Non-pigmented ciliary epithelial cell (primary cell): ENCODE results near the gene CSTF1.
A peak's percentile ranks its signal among the peaks of the same experiment; 100 is the strongest.

ENCODE experiments used
- DNase-seq: peaks from one replicate; pipeline ENCODE4 v3.0.0-alpha.2; 2010; ENCODE audit warnings: low read depth

CSTF1 gene

DNA sequence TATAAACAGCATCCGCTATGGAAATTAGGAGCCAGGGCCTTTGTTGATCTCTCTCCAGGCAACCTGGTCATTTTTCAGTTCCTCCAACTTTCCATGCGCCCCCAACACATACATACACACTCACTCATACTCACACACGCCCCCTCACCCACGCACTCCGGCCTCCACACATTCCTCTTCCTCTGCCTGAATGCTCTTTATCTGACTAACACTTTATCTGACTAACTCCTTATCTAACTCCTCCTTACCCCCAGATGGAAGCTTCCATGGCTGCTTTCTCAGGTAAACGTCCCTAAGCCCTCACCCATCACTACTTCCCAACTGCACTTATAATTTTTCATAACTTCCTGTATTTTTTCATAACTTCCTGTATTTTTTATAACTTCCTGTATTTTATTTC, 37.1 kb downstream of the CSTF1 start:
- DNase-seq = no peak

DNA sequence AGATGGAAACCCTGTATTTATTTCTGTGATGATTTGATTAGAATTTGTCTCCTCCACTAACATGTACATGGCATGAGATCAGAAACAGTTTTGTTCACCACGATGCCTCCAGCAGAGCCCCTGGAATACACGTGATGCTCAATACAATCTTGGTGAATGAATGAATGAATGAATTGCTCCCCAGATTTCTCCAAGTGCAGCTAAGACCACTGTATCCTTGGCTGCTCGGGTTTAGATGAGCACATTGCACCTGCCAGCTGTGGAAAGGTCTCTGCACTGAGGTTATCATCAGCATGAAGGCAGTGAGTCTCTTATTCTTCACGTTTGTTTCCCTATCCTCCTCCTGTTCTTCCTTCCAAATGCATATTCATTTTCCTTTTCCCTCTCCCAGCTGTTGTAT, 37.5 kb downstream of the CSTF1 start:
- DNase-seq = no peak

DNA sequence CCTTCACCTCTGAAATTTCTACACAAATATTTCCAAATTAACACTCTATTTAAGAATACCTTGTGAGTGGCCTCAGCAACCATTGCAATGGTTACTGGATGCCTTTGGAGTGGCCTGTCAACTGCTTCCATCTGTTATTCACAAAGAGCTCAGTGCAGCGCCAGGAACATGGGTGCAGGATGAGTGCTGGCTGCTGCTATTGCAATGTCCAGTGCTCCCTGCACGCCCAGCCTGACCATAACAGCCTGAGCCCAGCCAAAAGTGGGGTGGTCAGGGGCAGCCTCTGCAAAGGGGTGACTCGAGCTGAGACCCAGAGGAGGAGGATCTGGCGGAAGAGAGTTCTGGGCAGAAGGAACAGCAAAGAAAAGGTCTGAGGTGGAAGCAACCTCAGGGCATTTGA, 38.0 kb downstream of the CSTF1 start:
- no peak for DNase-seq

DNA sequence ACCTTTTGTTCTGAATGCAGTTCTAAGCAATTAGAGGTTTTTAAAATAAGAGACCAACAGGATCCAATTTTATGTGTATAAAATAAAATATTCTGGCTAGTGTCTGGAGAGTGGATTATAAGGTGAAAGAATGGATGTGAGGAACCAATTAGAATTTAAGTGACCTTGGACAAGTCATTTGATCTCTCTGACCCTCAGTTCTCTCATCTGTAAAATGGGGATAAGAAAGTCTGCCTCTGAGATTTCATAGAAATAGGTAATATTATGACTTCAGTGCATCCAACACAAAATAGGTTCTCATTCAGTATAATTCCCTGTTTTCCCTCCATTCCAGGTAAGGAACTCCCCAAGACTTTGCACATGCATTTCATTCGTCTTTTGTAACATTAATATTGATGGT, 38.5 kb downstream of the CSTF1 start:
- DNase-seq = no peak

DNA sequence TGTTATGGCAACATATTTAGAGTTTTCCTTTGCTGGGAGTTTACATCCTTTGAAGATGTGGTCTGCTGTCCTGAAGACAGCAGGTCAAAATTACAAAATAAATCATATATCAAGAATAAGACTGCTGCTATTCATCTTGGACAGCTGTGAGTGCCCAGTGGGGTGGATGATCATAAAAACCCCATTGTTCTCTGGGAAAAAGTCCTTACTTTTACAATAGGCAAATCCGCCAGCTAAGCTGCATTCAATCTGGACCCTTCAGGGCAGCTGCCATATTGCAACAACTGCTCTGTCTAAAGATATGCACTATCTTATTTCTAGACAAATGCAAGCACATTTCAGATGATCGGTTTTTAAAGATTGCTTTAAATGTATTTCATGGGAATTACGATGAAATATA, 39.0 kb downstream of the CSTF1 start:
- no peak for DNase-seq

DNA sequence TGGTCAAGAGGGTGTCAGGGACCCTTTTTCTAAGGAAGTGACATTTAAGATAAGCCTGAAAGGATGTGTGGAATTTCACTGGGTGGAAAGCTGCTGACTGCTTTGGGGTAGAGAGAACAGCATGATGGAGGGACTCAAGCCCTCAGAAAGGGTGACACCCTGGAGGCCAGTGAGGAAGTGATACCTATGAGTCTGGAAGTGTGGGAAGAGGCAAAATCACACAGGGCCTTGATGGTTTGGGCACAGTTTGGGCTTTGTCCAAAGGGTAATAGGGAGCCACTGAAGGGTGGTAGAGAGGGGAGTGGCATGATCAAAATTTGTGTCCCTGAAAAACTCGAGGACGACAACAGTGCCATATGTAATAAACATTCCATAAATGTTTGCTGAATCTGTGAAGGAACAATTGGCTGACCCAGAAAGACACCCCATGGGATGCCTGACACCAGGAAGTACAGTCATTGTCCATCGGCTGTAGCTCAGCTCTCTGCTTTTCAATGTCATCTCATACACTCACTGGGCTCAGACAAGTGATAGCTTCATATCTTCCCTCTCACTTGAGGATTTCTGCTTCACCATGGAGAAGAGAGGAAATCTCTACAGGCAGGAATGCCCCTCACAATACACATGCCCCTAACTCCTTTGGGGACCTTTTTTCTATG, 40.9 kb downstream of the CSTF1 start:
- no peak for DNase-seq

DNA sequence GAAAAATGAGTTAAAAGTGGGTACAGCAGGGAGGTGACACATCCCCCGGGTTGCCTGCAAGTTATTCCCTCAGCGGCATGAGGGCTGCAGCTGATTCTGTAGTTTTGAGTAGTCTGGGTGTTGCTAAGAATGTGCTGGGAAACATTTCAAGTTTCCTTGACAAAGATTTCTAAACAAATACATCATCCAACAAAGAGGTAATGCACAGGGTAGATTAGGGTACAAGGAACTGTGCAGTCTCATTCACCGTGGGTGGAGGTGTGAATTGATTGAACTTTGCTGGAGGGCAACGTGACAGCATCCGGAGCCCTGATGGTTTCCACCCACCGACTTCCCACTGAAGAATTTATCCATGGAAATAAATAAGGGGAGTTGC, 41.4 kb downstream of the CSTF1 start:
- DNase-seq = no peak

- no peak for DNase-seq
These were observed 44.9 kb downstream of the CSTF1 start for GRCh38 chr20:56437196-56437960.

DNA sequence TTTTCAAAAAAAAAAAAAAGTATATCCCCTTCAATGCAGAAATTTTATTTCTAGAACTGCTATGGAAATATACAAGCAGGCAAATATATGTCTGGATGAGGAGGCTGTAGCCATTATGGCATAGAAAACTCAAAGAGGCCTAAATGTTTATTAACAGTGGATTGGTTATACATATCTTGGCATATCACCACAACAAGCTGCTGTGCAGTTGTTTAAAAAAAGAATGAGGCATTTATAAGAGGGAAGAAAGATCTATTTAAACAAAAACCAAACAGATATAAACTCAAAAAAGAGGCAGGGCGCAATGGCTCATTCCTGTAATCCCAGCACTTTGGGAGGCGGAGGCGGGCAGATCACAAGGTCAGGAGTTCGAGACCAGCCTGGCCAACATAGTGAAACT, 45.8 kb downstream of the CSTF1 start:
- DNase-seq = no peak

DNA sequence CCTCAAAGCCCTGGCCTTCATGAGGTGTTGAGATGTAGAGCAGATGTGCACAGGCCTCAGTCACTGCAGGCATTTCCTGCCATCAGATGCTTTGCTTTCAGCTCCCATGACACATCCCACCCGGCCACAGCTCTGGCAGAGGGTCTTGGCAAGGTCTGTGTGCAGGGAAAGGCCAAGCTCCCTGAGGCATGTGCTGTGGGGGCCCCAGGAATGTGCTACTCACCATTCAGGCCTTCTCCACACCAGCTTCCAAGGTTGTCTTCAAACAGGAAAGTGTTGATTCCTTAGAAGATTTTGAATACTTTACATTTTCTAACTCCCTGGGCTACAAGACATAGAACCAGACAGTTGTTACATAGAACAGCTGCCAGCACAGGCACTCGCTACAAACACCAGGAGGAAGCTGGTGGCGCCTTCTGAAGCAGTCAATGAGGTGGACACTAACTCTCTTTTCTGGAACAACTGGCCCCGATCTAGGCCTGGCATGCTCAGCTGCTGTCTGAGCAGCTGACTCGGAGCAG, 47.4 kb downstream of the CSTF1 start:
- DNase-seq = peak; percentile 98

DNA sequence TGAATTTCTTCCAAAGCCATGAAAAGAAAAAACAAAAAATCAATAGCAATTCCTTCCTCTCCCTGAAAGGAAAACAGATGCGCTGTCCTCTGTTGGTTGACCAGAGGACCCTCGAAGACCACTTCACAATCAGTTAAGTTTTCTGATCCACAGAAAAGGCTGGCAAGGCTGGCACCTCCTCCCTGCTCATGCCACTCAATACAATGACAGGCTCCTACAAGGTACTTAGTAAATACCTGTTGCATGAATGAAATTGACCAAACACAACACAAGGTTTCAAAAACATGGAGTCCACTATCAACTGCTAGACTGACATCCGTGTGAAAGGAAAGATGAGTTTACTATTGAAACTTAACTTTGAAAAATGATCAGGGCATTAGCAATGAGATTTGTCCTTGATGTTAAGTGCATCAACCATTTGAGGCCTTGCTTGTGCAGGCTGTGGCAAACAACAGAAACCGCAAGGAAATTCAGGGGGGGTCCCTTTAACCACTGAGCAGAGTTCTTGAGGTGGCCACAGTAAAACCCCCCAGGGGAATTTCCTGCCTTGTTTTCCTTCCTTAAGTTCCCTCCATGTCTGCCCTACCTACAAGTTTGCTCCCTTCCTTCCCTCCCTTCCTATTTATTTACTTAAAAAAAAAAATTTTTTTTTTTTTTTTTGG, 48.0 kb downstream of the CSTF1 start:
- no peak for DNase-seq

GRCh38 chr20:56442389-56443365, 50.2 kb downstream of the CSTF1 start:
- DNase-seq = no peak

- DNase-seq = no peak
These were observed 51.5 kb downstream of the CSTF1 start for GRCh38 chr20:56443654-56444540.

DNA sequence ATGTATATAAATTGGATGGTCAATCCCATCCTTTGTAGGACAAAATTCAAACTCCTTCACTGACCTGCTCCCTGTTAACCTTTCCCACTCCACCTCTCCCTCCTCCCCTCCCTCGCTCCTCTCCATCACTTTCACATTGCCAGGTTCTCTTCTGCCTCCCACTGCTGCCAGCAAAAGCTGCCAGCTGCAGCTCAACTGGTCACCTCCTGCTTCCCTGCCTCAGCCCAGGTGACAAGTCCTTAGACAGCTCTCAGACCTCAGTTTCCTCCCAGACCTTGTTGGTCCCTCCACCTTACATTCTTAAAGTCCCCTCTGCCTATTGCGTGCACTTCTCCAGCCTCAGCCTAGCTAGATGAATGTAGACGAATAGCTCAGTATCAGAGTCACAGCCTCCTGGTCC, 52.7 kb downstream of the CSTF1 start:
- no peak for DNase-seq

GRCh38 chr20:56445540-56445939, 53.1 kb downstream of the CSTF1 start:
- no peak for DNase-seq

- no peak for DNase-seq
These were observed 54.8 kb downstream of the CSTF1 start for GRCh38 chr20:56447227-56447626.

- no peak for DNase-seq
These were observed 57.0 kb downstream of the CSTF1 start for GRCh38 chr20:56449459-56449858.

GRCh38 chr20:56451056-56451765, 58.8 kb downstream of the CSTF1 start:
- no peak for DNase-seq

- DNase-seq = no peak
These were observed 60.9 kb downstream of the CSTF1 start for GRCh38 chr20:56453352-56453751.

GRCh38 chr20:56454754-56455153, 62.3 kb downstream of the CSTF1 start:
- DNase-seq = no peak
